ENCODE measurements around the gene PAK5. TPM values are rescaled to one million over a fixed set of nuclear protein-coding genes. Genes with fewer than 3 reads are reported as not detected.

The PAK5 gene
- total RNA-seq, 2 experiments from 2014 or later, result not detected

DNA sequence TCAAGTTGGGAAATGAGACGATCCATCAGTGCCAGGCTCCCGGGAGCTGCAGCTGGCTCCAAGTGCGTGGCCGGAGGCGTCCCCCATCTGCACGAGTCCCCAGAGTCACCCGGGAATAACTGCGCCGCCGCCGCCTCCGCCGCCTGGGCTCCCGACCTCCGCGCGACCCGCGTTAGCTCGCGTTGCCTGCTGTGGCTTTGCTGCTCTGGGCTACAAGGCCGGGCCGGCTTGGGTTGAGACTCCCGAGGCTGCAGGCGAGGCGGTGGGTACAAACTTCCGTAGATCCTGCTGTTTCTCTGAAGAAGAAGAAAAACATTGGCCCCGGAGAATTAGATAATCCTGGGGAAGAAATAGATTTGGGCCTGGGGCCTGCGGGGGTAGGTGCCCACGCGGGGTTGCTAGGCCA, 331.9 kb downstream of the PAK5 start:
- no peak overlapping the region for H3K4me3 Mint-ChIP-seq
- no peak overlapping the region for H3K27ac Mint-ChIP-seq
- ATAC-seq (ENCODE audit: low read depth) (no peak), DNase-seq (no peak)
- H3K9me3 Mint-ChIP-seq, result no peaks in the 10 kb centered on the region
- no peaks in the 10 kb centered on the region for H3K4me1 Mint-ChIP-seq
- peaks cover 1% of the 10 kb centered on the region for H3K36me3 Mint-ChIP-seq
- H3K27me3 Mint-ChIP-seq, result peaks cover 49% of the 10 kb centered on the region
- POLR2A ChIA-PET, result no interaction called here

DNA sequence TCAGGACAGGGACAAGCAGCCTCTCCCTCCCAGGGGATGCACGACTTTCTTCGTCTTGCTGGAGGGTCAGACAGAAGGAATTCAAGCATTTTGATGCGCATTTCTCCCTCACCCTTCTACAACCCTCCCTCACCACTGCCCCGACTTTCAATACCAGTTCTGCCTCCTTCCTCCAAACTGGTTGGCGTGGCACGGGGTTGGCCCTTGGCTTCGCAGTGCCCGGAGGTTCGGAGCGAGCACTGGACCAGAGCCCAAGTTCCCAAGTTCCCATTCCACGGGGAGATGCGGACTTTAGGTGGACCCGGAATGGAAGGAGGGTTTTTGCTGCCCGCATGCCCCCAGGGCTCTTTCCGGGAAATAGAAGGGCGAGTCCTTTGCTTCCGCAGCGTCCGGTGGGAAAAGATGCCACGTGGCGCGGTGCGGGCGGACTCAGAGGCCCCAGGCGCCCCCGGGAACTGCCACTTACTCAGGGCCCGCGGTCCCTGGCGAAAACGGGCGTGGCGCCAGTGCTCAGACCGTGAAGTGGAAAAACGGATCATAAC, 332.5 kb downstream of the PAK5 start:
- no peak overlapping the region for H3K27ac Mint-ChIP-seq
- no peaks in the 10 kb centered on the region for H3K4me1 Mint-ChIP-seq
- H3K4me3 Mint-ChIP-seq, result no peak overlapping the region
- peaks cover 1% of the 10 kb centered on the region for H3K36me3 Mint-ChIP-seq
- DNase-seq (no peak), ATAC-seq (ENCODE audit: low read depth) (no peak)
- peaks cover 44% of the 10 kb centered on the region for H3K27me3 Mint-ChIP-seq
- POLR2A ChIA-PET, result no interaction called here
- no peaks in the 10 kb centered on the region for H3K9me3 Mint-ChIP-seq

DNA sequence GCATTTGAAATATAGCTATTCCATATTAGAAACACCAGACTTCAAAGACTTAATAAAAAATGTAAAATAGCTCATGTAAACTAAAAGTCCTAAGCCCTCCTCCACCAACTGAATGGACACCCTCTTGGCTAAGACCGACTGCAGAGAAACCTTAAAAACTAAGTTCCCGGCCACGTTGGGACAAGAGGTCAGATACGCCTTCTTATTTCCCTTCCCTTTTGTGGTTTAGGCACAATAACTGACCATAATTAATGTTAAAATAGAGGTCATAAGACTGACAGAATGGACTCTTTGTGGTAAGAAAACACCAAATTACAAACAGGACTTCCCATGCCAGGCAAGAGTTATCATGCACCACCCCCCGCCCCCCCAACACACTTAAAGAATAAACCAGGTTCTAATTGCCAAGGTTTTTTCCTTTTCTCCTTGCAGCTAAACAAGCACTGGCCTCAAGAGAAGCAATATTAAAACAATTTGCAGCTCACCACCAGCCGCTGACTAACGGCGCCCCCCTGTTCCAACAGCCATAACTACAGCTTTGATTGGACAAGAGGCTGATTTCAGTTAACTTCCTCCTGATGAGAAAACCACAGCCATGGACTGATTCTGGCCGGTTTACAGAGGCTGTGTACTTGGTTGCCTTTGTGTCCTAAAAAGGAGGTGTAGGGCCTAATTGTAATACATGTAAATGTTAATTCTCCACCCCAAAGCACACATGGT, 335.2 kb downstream of the PAK5 start:
- DNase-seq, result no peak
- Mint-ChIP-seq H3K4me3 (no peak overlapping the region), H3K27me3 (peaks cover 22% of the 10 kb centered on the region), H3K9me3 (no peaks in the 10 kb centered on the region), H3K4me1 (no peaks in the 10 kb centered on the region), H3K27ac (no peak overlapping the region), H3K36me3 (no peaks in the 10 kb centered on the region)
- ATAC-seq (ENCODE audit: low read depth), result no peak
- POLR2A ChIA-PET, result no interaction called here

DNA sequence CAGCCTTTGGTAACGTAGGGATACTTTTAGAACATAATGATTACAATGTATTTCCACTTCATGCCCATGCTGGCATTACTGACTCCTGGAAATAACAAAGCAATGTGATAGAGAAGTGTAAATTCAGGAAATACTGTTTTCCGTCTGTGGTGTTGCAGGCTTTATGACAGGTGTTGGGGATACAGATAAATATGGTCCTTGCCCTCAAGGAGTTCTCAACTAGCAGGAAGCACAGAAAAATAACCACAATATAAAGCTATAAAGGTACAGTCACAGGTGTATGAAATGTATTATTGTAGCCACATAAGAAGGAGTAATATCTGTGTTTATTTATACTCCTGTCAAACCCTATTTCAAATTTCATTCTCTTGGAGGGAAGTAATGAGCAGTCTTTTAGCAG, 337.4 kb downstream of the PAK5 start:
- no peak overlapping the region for H3K27ac Mint-ChIP-seq
- H3K36me3 Mint-ChIP-seq, result no peaks in the 10 kb centered on the region
- peaks cover 2% of the 10 kb centered on the region for H3K27me3 Mint-ChIP-seq
- no peak for ATAC-seq (ENCODE audit: low read depth)
- H3K4me3 Mint-ChIP-seq, result no peak overlapping the region
- no peak for DNase-seq
- no peaks in the 10 kb centered on the region for H3K9me3 Mint-ChIP-seq
- POLR2A ChIA-PET, result no interaction called here
- H3K4me1 Mint-ChIP-seq, result no peaks in the 10 kb centered on the region

DNA sequence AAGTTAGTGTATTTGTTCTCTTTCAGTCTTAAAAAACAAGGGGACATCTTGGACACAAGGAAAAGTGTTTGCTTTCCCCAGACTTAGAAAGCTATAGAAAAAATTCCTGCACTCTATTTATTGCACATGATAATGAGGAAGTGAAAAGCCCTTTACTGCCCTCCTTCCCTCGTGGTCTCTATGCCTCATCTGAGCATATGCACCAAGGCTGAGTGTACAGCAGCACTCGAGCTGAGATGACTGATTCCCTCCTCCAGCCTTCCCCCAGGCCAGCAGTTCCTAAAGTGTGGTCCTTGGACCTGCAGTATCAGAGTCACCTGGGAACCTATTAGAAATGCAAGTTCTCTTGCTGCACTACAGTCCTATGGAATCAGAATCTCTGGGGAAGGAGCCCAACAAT, 338.8 kb downstream of the PAK5 start:
- no peaks in the 10 kb centered on the region for H3K36me3 Mint-ChIP-seq
- no peaks in the 10 kb centered on the region for H3K27me3 Mint-ChIP-seq
- H3K4me3 Mint-ChIP-seq, result no peak overlapping the region
- no peak for ATAC-seq (ENCODE audit: low read depth)
- peaks cover 3% of the 10 kb centered on the region for H3K9me3 Mint-ChIP-seq
- no peaks in the 10 kb centered on the region for H3K4me1 Mint-ChIP-seq
- DNase-seq, result no peak
- no peak overlapping the region for H3K27ac Mint-ChIP-seq
- POLR2A ChIA-PET, result no interaction called here

DNA sequence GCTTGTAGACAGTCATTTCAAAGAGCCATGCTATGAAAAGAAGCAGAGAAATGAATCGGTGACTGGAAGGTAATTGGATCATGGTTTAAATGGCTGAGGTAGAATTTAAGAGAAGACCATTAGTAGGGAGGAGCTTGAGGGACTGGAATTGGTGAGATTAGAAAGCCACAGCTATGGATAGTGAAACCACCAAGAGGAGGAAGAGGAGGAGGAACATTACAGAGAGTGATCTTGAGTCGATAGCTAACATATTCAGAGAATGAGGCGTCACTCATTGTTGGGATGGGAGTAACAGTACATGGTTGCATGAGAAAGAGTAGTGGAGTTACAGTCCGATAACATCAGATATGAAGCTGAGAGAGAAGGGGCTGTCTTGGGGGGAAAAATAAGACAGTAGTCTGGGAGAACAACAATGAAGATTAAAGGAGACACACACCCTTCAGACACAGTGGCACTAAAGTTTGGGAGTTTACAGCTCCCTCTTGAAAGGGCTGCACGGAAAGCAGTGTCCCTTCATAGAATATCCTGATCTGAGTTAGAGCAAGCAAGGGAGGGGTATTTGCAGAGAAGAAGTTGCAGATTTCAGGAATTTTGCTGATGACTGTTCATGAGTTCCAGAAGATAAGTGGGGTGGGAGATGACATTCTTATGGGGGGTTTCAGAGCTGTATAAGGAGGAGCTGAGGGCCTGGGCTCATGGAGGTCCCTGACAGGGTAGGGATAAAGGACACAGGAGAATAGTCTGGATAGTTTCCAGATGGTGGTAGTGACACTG, 339.6 kb downstream of the PAK5 start:
- Mint-ChIP-seq H3K27ac (no peak overlapping the region), H3K36me3 (no peaks in the 10 kb centered on the region), H3K4me3 (no peak overlapping the region), H3K9me3 (peaks cover 3% of the 10 kb centered on the region), H3K27me3 (no peaks in the 10 kb centered on the region), H3K4me1 (no peaks in the 10 kb centered on the region)
- POLR2A ChIA-PET, result no interaction called here
- DNase-seq (no peak), ATAC-seq (ENCODE audit: low read depth) (no peak)

DNA sequence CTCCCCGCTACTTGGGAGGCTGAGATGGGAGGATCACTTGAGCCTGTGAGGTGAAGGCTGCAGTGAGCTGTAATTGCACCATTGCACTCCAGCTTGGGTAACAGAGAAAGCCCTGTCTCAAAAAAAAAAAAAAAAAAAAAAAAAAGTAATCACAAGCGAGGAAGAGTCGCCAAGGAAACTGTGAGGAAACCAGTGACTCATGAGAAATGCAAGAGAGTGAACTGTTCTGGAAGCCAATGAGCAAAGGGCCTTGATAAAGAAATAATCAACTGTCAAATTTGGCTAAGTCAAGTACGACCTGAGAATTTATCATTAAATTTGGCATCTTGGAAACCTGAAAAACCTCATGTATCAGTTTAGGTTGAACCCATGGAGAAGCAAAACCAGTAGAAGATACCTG, 340.6 kb downstream of the PAK5 start:
- H3K4me1 Mint-ChIP-seq, result no peaks in the 10 kb centered on the region
- H3K27ac Mint-ChIP-seq, result no peak overlapping the region
- H3K36me3 Mint-ChIP-seq, result no peaks in the 10 kb centered on the region
- ATAC-seq (ENCODE audit: low read depth), result no peak
- no peaks in the 10 kb centered on the region for H3K27me3 Mint-ChIP-seq
- POLR2A ChIA-PET, result no interaction called here
- peaks cover 3% of the 10 kb centered on the region for H3K9me3 Mint-ChIP-seq
- DNase-seq, result no peak
- no peak overlapping the region for H3K4me3 Mint-ChIP-seq

DNA sequence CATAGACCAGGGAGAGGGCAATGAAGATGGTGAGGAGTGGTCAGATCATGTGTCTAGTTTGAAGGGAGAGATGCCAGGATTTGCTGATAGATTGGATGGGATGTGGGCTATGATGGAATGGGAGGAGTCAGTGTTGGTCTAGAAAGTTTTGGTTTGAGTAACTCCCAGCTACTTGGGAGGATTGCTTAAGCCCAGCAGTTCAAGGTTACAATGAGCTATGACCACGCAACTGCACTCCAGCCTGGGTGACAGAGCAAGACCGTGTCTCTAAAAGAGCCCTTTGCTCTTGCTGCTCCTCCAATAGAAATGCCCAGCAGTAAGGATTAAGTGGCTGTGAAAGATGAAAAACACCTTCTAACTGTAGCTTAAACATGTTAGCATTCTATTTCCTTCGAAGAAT, 342.7 kb downstream of the PAK5 start:
- Mint-ChIP-seq H3K4me1 (no peaks in the 10 kb centered on the region), H3K27ac (no peak overlapping the region), H3K27me3 (no peaks in the 10 kb centered on the region), H3K4me3 (no peak overlapping the region), H3K36me3 (no peaks in the 10 kb centered on the region), H3K9me3 (peaks cover 3% of the 10 kb centered on the region)
- ATAC-seq (ENCODE audit: low read depth) (no peak), DNase-seq (no peak)
- POLR2A ChIA-PET, result no interaction called here

DNA sequence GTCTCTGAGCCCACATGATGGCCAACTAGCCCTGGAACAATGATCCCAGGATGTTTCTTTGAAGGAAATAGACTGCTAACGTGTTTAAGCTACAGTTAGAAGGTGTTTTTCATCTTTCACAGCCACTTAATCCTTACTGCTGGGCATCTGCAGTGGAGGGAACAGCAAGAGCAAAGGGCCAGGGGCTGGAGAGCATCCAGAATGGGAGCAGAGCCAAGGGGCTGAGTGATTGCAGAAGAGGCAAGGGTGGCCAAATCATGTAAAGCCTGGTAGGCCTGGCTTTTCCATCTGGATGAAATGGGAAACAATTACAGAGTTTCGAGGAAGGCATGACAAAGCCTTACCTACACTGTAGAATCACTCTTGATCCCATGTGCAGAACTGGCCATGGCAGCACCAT, 343.2 kb downstream of the PAK5 start:
- no peak overlapping the region for H3K27ac Mint-ChIP-seq

DNA sequence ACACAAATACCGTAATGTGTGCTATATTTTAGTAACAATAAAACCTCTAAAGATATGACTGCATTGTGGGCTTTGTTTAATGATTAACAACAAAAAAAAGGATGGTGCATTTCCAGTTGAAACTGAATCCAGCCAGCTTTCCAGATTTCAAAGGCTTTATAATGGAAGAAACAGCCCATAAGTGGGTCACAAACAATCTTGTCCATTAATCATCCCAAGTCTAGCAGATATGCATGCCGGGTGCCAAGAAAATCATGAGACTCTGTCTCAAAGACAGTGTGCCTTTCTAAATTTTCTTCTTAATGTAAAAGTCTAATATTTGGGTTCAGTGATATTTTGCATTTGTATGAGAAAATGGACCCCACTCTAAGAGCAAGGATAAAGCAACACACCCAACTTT, 345.1 kb downstream of the PAK5 start:
- Mint-ChIP-seq H3K4me1 (no peaks in the 10 kb centered on the region), H3K36me3 (no peaks in the 10 kb centered on the region), H3K27me3 (no peaks in the 10 kb centered on the region), H3K27ac (no peak overlapping the region), H3K9me3 (peaks cover 3% of the 10 kb centered on the region), H3K4me3 (no peak overlapping the region)
- POLR2A ChIA-PET, result no interaction called here
- ATAC-seq (ENCODE audit: low read depth) (no peak), DNase-seq (no peak)

More for the DNA sequence above, 343.2 kb downstream of the PAK5 start:
- DNase-seq (no peak), ATAC-seq (ENCODE audit: low read depth) (no peak)
- Mint-ChIP-seq H3K4me3 (no peak overlapping the region), H3K9me3 (peaks cover 3% of the 10 kb centered on the region), H3K4me1 (no peaks in the 10 kb centered on the region), H3K27me3 (no peaks in the 10 kb centered on the region), H3K36me3 (no peaks in the 10 kb centered on the region)
- POLR2A ChIA-PET, result no interaction called here

DNA sequence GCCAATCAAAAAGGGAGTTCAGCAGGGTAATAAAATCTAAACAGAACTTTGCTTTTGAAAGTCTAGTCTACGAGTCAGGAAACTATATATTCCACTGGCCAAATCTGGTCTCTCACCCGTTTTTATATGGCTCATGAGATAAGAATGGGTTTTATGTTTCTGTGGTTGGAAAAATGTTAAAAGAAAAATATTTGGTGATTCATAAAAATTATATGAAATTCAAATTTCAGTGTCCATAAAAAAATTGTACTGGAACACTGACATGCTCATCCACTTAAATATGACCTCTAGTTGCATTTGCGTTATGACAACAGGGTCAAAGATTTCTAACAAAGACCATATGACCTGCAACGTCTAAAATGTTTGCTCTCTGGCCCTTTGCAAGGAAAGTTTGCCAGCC, 346.8 kb downstream of the PAK5 start:
- ATAC-seq (ENCODE audit: low read depth) (no peak), DNase-seq (no peak)
- Mint-ChIP-seq H3K4me3 (no peak overlapping the region), H3K4me1 (no peaks in the 10 kb centered on the region), H3K27ac (no peak overlapping the region), H3K36me3 (no peaks in the 10 kb centered on the region), H3K9me3 (peaks cover 3% of the 10 kb centered on the region), H3K27me3 (no peaks in the 10 kb centered on the region)
- POLR2A ChIA-PET, result no interaction called here

DNA sequence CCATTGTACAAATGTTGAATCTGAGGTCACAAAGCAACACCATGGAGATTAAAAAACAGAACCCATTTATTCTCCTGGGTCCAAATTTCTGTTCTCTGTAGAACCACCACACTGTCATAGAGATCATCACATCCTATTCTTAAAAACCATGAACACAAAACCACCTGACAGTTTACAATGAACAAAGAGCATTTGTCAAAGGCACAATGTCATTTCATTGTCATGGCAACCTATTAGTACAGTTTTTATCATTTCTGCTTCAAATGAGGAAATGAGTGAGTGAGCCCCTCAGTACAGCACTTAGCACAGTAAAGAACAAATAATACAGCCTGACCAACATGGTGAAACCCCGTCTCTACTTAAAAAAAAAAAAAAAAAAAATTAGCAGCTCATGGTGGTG, 347.6 kb downstream of the PAK5 start:
- ATAC-seq (ENCODE audit: low read depth) (no peak), DNase-seq (no peak)
- H3K27ac Mint-ChIP-seq, result no peak overlapping the region
- no peaks in the 10 kb centered on the region for H3K4me1 Mint-ChIP-seq
- H3K36me3 Mint-ChIP-seq, result no peaks in the 10 kb centered on the region
- POLR2A ChIA-PET, result no interaction called here
- no peak overlapping the region for H3K4me3 Mint-ChIP-seq
- no peaks in the 10 kb centered on the region for H3K27me3 Mint-ChIP-seq
- peaks cover 3% of the 10 kb centered on the region for H3K9me3 Mint-ChIP-seq

DNA sequence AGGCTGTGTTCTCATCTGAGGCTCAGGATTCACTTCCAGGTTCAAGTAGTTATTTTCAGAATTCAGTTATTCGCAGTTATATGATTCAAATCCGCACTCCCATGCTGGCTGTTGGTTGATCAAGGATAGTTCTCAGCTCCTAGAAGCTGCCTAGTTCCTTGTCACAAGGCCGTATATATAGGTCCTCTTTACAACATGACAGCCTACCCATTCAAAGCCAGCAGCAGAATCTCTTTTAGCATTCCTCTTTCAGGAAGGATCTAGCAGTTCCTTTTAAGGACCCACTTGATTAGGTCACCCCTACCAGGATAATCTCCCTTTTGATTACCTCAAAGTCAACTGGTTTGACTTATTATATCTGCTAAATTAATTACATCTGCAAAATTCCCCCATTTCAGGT, 348.2 kb downstream of the PAK5 start:
- H3K27ac Mint-ChIP-seq, result no peak overlapping the region
- POLR2A ChIA-PET, result no interaction called here
- no peaks in the 10 kb centered on the region for H3K4me1 Mint-ChIP-seq
- H3K36me3 Mint-ChIP-seq, result no peaks in the 10 kb centered on the region
- no peak for ATAC-seq (ENCODE audit: low read depth)
- no peak overlapping the region for H3K4me3 Mint-ChIP-seq
- no peaks in the 10 kb centered on the region for H3K9me3 Mint-ChIP-seq
- DNase-seq, result no peak
- H3K27me3 Mint-ChIP-seq, result no peaks in the 10 kb centered on the region

DNA sequence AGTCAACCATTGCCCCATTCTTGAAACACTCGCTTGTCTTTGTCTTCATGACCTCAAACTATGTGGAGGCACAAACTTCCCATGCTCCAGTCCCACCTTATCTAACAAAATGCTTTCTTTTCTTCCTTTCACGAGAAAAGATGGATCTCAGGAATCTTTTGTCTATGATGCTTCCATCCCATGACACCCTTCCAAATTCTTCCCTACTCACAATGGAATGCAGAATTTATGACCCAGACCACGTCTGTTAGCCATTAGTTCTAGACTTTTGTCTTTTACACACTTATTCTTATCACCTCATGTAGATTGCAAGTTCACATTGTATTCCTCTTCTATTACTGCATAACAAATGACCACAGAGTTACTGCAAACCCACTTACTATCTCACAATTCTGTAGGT, 348.7 kb downstream of the PAK5 start:
- Mint-ChIP-seq H3K9me3 (no peaks in the 10 kb centered on the region), H3K27me3 (no peaks in the 10 kb centered on the region), H3K36me3 (no peaks in the 10 kb centered on the region), H3K4me1 (no peaks in the 10 kb centered on the region), H3K4me3 (no peak overlapping the region), H3K27ac (no peak overlapping the region)
- no peak for ATAC-seq (ENCODE audit: low read depth)
- POLR2A ChIA-PET, result no interaction called here
- no peak for DNase-seq
